Fibroblast of mammary gland (primary cell): ENCODE results near the gene TNFRSF25.

Source experiments
- DNase-seq: peaks from one replicate; pipeline ENCODE4 v3.0.0-alpha.2; 2010; ENCODE audit warnings: low read depth
- H3K4me3 ChIP-seq: 2 replicates; pipeline ENCODE4 v1.5.1; 2011; ENCODE audit warnings: low read depth, mild to moderate bottlenecking, low read length, moderate library complexity; ENCODE audit not compliant: control insufficient read depth
- TF ChIP-seq, protein P1 (sequence below): conservative IDR thresholded peaks from 2 replicates; pipeline ENCODE4 v1.5.1; 2011; ENCODE audit warnings: low read depth, low read length, inconsistent platforms; ENCODE audit not compliant: control insufficient read depth, insufficient read depth

The TNFRSF25 gene

DNA sequence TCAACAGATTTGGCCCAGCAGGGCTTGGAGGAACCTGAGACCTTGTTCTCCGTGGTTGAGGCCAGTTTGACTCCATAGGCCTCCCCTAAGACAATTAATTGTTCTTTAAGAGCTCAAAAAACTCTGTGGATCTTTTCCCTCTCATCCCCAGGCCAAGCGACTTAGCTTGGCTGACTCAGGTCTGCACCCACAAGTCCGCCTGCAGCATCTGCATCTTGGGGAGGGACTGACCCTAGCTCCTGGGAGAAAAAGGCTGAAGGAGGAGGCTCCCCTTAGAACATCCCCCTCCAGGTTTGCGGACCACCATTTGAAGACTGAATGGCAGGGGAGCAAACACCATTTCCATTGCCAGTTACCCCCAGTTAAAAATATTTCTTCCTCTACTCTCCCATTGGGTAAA, 44.7 kb downstream of the TNFRSF25 start:
- DNase-seq = no peak
- no peak overlapping the region for H3K4me3 ChIP-seq
- TF ChIP-seq, protein P1, sequence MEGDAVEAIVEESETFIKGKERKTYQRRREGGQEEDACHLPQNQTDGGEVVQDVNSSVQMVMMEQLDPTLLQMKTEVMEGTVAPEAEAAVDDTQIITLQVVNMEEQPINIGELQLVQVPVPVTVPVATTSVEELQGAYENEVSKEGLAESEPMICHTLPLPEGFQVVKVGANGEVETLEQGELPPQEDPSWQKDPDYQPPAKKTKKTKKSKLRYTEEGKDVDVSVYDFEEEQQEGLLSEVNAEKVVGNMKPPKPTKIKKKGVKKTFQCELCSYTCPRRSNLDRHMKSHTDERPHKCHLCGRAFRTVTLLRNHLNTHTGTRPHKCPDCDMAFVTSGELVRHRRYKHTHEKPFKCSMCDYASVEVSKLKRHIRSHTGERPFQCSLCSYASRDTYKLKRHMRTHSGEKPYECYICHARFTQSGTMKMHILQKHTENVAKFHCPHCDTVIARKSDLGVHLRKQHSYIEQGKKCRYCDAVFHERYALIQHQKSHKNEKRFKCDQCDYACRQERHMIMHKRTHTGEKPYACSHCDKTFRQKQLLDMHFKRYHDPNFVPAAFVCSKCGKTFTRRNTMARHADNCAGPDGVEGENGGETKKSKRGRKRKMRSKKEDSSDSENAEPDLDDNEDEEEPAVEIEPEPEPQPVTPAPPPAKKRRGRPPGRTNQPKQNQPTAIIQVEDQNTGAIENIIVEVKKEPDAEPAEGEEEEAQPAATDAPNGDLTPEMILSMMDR = no peak

DNA sequence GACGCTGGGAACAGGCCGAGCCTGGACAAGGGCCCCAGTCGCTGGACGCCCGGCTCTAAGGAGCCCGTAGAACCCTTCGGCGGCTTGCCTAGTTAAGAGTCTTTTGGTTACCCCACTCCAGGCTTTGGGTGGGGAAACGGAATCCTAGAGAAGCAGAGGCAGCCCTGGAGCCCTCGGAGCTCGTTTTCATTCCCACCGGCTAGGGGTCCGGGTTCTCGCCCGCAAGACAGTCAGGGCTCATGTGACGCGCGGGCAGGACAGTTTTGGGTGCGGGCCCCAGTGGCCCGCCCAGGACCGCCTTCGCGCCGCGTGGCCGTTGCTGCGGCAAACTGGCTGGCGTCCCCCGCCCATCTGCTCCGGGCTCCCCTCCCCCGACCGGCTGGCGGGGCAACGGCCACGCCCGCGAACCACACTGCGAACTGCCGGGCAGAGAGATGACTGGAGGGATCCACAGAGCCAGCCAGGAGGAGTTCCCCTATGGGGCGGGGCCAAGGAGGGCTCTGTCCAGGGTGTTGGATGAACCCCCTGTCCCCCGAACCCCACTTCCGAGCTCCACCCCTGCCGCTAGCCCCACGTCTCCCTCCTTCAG, 45.4 kb downstream of the TNFRSF25 start:
- no peak overlapping the region for H3K4me3 ChIP-seq
- no peak for DNase-seq
- TF ChIP-seq, protein P1 = no peak

DNA sequence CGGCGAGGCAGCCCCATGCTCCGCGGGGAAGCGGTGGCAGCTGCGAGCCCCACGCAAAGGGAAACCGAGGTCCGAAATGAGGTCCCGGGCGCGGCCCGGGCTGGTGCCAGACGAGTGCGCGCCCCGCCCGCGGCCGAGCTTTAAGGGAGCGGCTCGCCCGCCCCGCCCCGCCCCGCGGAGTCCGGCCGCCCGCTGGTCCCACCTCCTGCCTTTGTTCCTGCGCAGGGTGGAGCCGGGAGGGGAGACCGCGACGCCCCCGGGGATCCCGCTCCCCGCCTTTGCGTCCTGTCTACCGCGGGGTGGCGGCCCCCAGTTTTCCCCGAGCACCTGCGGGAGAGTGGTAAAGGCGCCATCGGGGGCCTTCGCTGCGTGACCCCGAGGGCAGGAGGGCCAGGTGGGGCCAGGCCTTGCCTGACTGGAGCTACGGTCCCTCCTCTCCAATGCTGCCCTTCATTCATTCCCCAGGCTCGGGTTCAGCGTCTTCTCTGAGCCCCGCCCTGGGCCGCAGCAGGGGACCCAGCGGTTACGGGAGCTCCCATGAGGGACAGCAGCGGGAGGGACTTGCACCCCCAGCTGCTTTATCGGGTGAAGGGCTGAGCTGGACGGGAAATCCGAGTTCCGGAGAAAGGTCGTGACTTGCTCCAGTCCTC, 46.0 kb downstream of the TNFRSF25 start, which contains the start of gene HES2:
Gene HES2, minus strand, starts transcription at position 116 of the 650 bp plus-strand sequence. Its CDS starts 99 bp downstream, at position 17.
- no peak for DNase-seq
- H3K4me3 ChIP-seq = no peak within 1 kb of the TSS
- TF ChIP-seq, protein P1 = no peak

DNA sequence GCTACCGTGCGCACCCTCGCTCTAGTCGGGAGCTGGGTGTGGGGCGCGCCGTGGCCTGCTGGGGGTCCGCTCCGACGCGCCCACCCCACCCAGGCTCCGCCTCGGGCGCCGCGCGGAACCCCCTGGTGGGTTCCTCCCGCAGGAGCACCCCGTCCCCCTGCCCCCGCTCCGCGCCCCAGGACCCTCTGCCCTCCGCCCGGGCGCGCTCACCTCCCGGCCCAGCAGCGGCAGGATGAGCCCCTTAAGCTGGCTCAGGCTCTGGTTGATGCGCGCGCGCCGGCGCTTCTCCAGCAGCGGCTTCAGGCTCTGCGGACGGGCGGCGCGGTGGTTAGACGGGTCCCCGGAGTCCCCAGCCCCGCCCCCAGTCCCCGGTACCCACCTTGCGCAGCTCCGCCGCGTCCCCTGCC, 46.6 kb downstream of the TNFRSF25 start:
- TF ChIP-seq, protein P1 = no peak
- H3K4me3 ChIP-seq = no peak overlapping the region
- DNase-seq = no peak

DNA sequence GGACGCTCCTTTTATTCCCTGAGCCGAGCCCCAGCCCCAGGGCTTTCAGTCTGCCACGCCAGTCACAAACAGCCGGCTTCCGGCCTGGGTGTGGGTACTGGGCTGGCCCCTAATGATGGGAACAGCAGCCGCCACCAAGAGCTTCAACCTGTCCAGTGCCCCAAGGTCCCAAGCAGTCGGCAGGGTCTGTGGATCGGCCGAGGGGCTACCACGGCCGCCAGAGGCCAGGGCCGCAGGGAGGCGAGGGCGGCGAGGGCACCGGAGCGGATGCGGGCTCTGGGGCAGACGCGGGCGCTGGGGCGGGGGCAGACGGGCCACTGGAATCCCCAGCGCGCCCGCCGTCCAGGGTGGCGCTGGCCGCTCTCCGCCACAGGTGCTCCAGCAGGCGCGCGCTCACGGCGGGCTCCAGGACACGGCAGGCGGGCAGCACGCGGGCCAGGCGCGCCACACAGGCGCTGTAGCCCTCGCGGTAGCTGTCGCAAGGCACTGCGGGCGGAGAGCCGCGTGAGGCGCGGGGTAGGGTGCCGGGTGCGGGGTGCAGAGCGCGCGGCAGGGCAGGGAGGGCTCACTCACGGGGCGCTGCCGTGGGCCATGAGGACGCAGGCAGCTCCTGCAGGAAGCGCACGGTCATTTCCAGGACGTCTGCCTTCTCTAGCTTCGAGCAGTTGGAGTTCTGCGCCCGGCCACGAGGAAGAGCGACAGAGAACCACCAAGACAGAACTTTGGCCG, 47.1 kb downstream of the TNFRSF25 start:
- no peak overlapping the region for H3K4me3 ChIP-seq
- DNase-seq = no peak

DNA sequence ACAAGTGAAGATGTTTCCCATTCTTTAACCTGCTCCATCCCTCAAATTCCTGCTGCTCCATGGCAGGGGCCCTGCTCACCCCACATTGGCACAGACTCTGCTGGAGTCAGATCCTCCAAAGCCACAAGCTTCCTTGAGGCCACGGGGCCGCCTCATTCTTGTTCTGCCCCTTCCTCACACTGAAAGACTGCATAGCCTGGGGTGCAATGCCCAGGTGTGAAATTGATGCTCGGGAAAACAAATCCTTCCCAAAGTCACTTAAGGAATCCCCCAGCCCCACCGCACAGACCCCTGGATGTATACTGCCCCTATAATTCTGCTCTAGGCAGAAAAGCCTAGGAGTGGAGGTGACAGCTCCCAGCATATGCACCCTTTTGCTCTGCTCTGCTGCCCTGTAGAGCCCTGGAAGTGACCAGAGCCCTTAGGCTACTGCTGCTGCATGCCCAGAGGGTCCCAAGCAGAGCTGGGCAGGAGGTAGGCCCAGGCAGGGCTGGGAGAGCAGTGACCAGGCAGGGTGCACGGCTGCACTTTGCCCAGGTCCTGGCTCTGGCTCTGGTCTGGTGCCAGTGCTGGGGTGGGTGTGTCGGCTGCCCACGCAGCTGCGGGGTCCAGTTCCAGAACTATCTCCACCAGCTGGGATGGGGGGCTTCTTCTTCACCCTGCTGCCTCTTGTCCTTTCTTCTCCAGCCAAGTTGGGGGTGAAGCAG, 47.9 kb downstream of the TNFRSF25 start:
- TF ChIP-seq, protein P1 = no peak
- H3K4me3 ChIP-seq = no peak overlapping the region
- DNase-seq = no peak

More for the DNA sequence above, 47.1 kb downstream of the TNFRSF25 start:
- TF ChIP-seq, protein P1 = no peak
